ENCODE results near the gene PLA2G4B.

GRCh38 chr15:41832875-41833274 lies 5.8 kb upstream of the PLA2G4B start:
- TF ChIP-seq CTCF (conservative IDR thresholded peaks at IDR 0.05), result no peak
- no peak for TF ChIP-seq EZH2 (IDR thresholded peaks at IDR 0.05; ENCODE audit: low read depth)

All from PC-9 (cell line).